Left ventricle myocardium inferior (tissue), 1 donor: ENCODE measurements around the gene ACE. TPM values are rescaled to one million over a fixed set of nuclear protein-coding genes. Genes with fewer than 3 reads are reported as not detected.

Experiments used
- DNase-seq: peaks from one replicate; pipeline ENCODE4 v3.0.0-alpha.2; 2020
- H3K27ac ChIP-seq: fragments of 200-600 bp; replicated peaks from 2 replicates; pipeline ENCODE4 v1.8.0; 2021
- H3K27me3 ChIP-seq: fragments of 200-600 bp; 2 replicates; pipeline ENCODE4 v1.8.0; 2021; ENCODE audit warnings: low read depth
- H3K36me3 ChIP-seq: fragments of 200-600 bp; 2 replicates; pipeline ENCODE4 v1.8.0; 2021
- H3K4me1 ChIP-seq: fragments of 200-600 bp; 2 replicates; pipeline ENCODE4 v1.8.0; 2021
- H3K4me3 ChIP-seq: fragments of 200-600 bp; 2 replicates; pipeline ENCODE4 v1.8.0; 2021; ENCODE audit warnings: mild to moderate bottlenecking, moderate library complexity
- H3K9me3 ChIP-seq: fragments of 200-600 bp; replicated peaks from 2 replicates; pipeline ENCODE4 v1.8.0; 2021
- CTCF ChIP-seq: fragments of 200-600 bp; IDR thresholded peaks from 2 replicates; pipeline ENCODE4 v1.8.0; 2021; ENCODE audit warnings: antibody characterized with exemption, mild to moderate bottlenecking, borderline replicate concordance
- intact Hi-C: fragments of 100-400 bp; cut with micrococcal nuclease; formaldehyde crosslinking; loops from one replicate; pipeline ENCODE4 v1.11.0; 2022
- total RNA-seq: library from RNA; stranded (reverse); fragmentation: NEBNext Ultra II Directional; extraction: Animal tissue kit (Norgen Biotek cat#: 25700); gene quantifications from one replicate; pipeline ENCODE4 v1.2.1, GENCODE V29; 2021
- donor health status: DM: no; HTN: yes; CAD: no; lungs with severe emphysema.

Gene ACE
- total RNA-seq, 1 donor from 2014 or later = 6.2 TPM

- no peak for DNase-seq
- H3K4me1 ChIP-seq = peaks cover 9% of the 10 kb centered on the region
- H3K27ac ChIP-seq = no peak overlapping the region
- intact Hi-C loops = no loop called here
- no peaks in the 10 kb centered on the region for H3K9me3 ChIP-seq
- peak overlapping the region; percentile 48 for H3K4me3 ChIP-seq
- H3K27me3 ChIP-seq = peaks cover 67% of the 10 kb centered on the region
- no peak for TF ChIP-seq CTCF
- H3K36me3 ChIP-seq = no peaks in the 10 kb centered on the region
Observed at GRCh38 chr17:63538693-63539595, 62.1 kb downstream of the ACE start.

- Histone ChIP-seq H3K36me3 (no peaks in the 10 kb centered on the region), H3K9me3 (no peaks in the 10 kb centered on the region), H3K4me3 (no peak overlapping the region), H3K27ac (no peak overlapping the region), H3K4me1 (peaks cover 9% of the 10 kb centered on the region), H3K27me3 (peaks cover 57% of the 10 kb centered on the region)
- DNase-seq = no peak
- intact Hi-C loops = no loop called here
- TF ChIP-seq CTCF = no peak
Observed at GRCh38 chr17:63540590-63540989, 63.7 kb downstream of the ACE start.

GRCh38 chr17:63542218-63542545 lies 65.3 kb downstream of the ACE start:
- Histone ChIP-seq H3K9me3 (no peaks in the 10 kb centered on the region), H3K27me3 (peaks cover 41% of the 10 kb centered on the region), H3K27ac (no peak overlapping the region), H3K4me1 (peaks cover 9% of the 10 kb centered on the region), H3K36me3 (no peaks in the 10 kb centered on the region), H3K4me3 (no peak overlapping the region)
- no peak for TF ChIP-seq CTCF
- DNase-seq = no peak
- intact Hi-C loops = no loop called here

GRCh38 chr17:63542942-63543821 lies 66.3 kb downstream of the ACE start:
- TF ChIP-seq CTCF = no peak
- intact Hi-C loops = no loop called here

GRCh38 chr17:63543822-63544420 lies 67.1 kb downstream of the ACE start:
- H3K27ac ChIP-seq = no peak overlapping the region
- peaks cover under 1% of the 10 kb centered on the region for H3K4me1 ChIP-seq
- intact Hi-C loops = no loop called here
- H3K4me3 ChIP-seq = no peak overlapping the region
- no peak for DNase-seq
- no peak for TF ChIP-seq CTCF
- no peaks in the 10 kb centered on the region for H3K36me3 ChIP-seq
- peaks cover 24% of the 10 kb centered on the region for H3K27me3 ChIP-seq
- H3K9me3 ChIP-seq = no peaks in the 10 kb centered on the region

More at GRCh38 chr17:63542942-63543821, 66.3 kb downstream of the ACE start:
- H3K27ac ChIP-seq = no peak overlapping the region
- no peak overlapping the region for H3K4me3 ChIP-seq
- no peaks in the 10 kb centered on the region for H3K36me3 ChIP-seq
- H3K4me1 ChIP-seq = peaks cover 3% of the 10 kb centered on the region
- DNase-seq = no peak
- peaks cover 31% of the 10 kb centered on the region for H3K27me3 ChIP-seq
- H3K9me3 ChIP-seq = no peaks in the 10 kb centered on the region
